CD8-positive, alpha-beta memory T cell (primary cell): ENCODE results near the gene ENTPD2. TPM values are rescaled to one million over a fixed set of nuclear protein-coding genes. Genes with fewer than 3 reads are reported as not detected.
A peak's percentile ranks its signal among the peaks of the same experiment; 100 is the strongest.

Experiments used
- CTCF ChIA-PET: fragments of 350-600 bp; sonication (Branson Sonifier 250); formaldehyde crosslinking; loops from one replicate; lab custom pipeline; 2021; ENCODE audit warnings: antibody characterized with exemption; lab: Charles Lee
- POLR2A ChIA-PET: fragments of 350-600 bp; sonication (Branson Sonifier 250); formaldehyde crosslinking; loops from one replicate; lab custom pipeline; 2021; ENCODE audit warnings: antibody characterized with exemption; lab: Charles Lee
- DNase-seq, 5 donors: peaks; one replicate each; pipeline versions ENCODE4 v3.0.0 to v3.0.0-alpha.2; 2020 to 2022; ENCODE audit warnings: mixed read lengths in 1 of 5
- H3K27ac ChIP-seq: one replicate; pipeline ENCODE4 v1.7.0; 2013; ENCODE audit warnings: low read depth, mild to moderate bottlenecking, low read length, moderate library complexity
- H3K27me3 ChIP-seq: 2 replicates; pipeline ENCODE4 v1.7.0; 2013; ENCODE audit warnings: low read length, mild to moderate bottlenecking; ENCODE audit not compliant: insufficient read depth, poor library complexity, severe bottlenecking
- H3K36me3 ChIP-seq: 2 replicates; pipeline ENCODE4 v1.7.0; 2013; ENCODE audit warnings: mild to moderate bottlenecking, low read length, moderate library complexity; ENCODE audit not compliant: insufficient read depth
- H3K4me1 ChIP-seq: 2 replicates; pipeline ENCODE4 v1.7.0; 2013; ENCODE audit warnings: mild to moderate bottlenecking, low read length, moderate library complexity; ENCODE audit not compliant: insufficient read depth
- H3K4me3 ChIP-seq: 2 replicates; pipeline ENCODE4 v1.7.0; 2013; ENCODE audit warnings: mild to moderate bottlenecking, low read length
- H3K9me3 ChIP-seq: 2 replicates; pipeline ENCODE4 v1.7.0; 2013; ENCODE audit warnings: mild to moderate bottlenecking, low read length
- H3K27ac Mint-ChIP-seq, 8 donors: one replicate each; pipeline ENCODE4 v1.8.0; 2020 to 2021; ENCODE audit warnings: mixed read lengths in 8 of 8, mild to moderate bottlenecking in 6 of 8, inconsistent platforms in 3 of 8, moderate library complexity in 3 of 8
- H3K27me3 Mint-ChIP-seq, 2 donors: one replicate each; pipeline ENCODE4 v1.8.0; 2020 to 2021; ENCODE audit warnings: mixed read lengths in 2 of 2, mild to moderate bottlenecking in 1 of 2, moderate library complexity in 1 of 2
- H3K36me3 Mint-ChIP-seq, 3 donors: one replicate each; pipeline ENCODE4 v1.8.0; 2020 to 2021; ENCODE audit warnings: mixed read lengths in 3 of 3, inconsistent platforms in 1 of 3, mild to moderate bottlenecking in 1 of 3
- H3K4me1 Mint-ChIP-seq, 3 donors: one replicate each; pipeline ENCODE4 v1.8.0; 2020 to 2021; ENCODE audit warnings: mixed read lengths in 3 of 3, inconsistent platforms in 1 of 3, mild to moderate bottlenecking in 1 of 3
- H3K4me3 Mint-ChIP-seq, 7 donors: one replicate each; pipeline ENCODE4 v1.8.0; 2020 to 2021; ENCODE audit warnings: mixed read lengths in 7 of 7, mild to moderate bottlenecking in 6 of 7, moderate library complexity in 4 of 7, inconsistent platforms in 2 of 7
- H3K9me3 Mint-ChIP-seq, 5 donors: one replicate each; pipeline ENCODE4 v1.8.0; 2020 to 2022; ENCODE audit warnings: mixed read lengths in 5 of 5, mild to moderate bottlenecking in 3 of 5, moderate library complexity in 2 of 5, inconsistent platforms in 1 of 5
- polyA plus RNA-seq: library from polyadenylated mRNA; unstranded; fragments of 300-500 nt; fragmentation: Illumina TruSeq; gene quantifications from one replicate; pipeline ENCODE4 v1.2.3, GENCODE V29; 2021
- total RNA-seq, 2 experiments: library from RNA; stranded (reverse); gene quantifications; one replicate each; pipeline ENCODE4 v1.2.3, GENCODE V29; 2021

ENTPD2 gene
- total and polyA plus RNA-seq, 3 experiments from 2014 or later, result not detected

GRCh38 chr9:137029058-137029936 lies 24.6 kb downstream of the ENTPD2 start:
- H3K9me3 Mint-ChIP-seq, result no peaks in the 10 kb centered on the region
- Histone ChIP-seq H3K4me3 (peak overlapping the region; percentile 74), H3K27ac (peak overlapping the region; percentile 61), H3K36me3 (no peaks in the 10 kb centered on the region), H3K4me1 (peaks cover 55% of the 10 kb centered on the region), H3K9me3 (no peaks in the 10 kb centered on the region), H3K27me3 (no peaks in the 10 kb centered on the region)
- ChIA-PET CTCF (interaction anchor here (0.6 to 7.8 kb wide), 54 partner anchors 8 to 241 kb away, joined by 3 to 72 read pairs (median 5); partner anchors contain the start of genes AJM1, C8G, CLIC3 and FBXW5), POLR2A (interaction anchor here (0.6 to 1.6 kb wide), 2 partner anchors 54 to 85 kb away, joined by 3 to 5 read pairs; no protein-coding TSS in a partner anchor)
- H3K36me3 Mint-ChIP-seq, result peaks cover 0 to 1% (median 0%) of the 10 kb centered on the region in 3 donors
- peaks cover 43 to 73% (median 44%) of the 10 kb centered on the region in 3 donors for H3K4me1 Mint-ChIP-seq
- peak overlapping the region; percentile 82 to 95 (median 88) for H3K4me3 Mint-ChIP-seq
- peak; percentile 58 to 76 (median 60) for DNase-seq
- peak overlapping the region; percentile 58 to 96 (median 90) for H3K27ac Mint-ChIP-seq
- no peaks in the 10 kb centered on the region for H3K27me3 Mint-ChIP-seq

DNA sequence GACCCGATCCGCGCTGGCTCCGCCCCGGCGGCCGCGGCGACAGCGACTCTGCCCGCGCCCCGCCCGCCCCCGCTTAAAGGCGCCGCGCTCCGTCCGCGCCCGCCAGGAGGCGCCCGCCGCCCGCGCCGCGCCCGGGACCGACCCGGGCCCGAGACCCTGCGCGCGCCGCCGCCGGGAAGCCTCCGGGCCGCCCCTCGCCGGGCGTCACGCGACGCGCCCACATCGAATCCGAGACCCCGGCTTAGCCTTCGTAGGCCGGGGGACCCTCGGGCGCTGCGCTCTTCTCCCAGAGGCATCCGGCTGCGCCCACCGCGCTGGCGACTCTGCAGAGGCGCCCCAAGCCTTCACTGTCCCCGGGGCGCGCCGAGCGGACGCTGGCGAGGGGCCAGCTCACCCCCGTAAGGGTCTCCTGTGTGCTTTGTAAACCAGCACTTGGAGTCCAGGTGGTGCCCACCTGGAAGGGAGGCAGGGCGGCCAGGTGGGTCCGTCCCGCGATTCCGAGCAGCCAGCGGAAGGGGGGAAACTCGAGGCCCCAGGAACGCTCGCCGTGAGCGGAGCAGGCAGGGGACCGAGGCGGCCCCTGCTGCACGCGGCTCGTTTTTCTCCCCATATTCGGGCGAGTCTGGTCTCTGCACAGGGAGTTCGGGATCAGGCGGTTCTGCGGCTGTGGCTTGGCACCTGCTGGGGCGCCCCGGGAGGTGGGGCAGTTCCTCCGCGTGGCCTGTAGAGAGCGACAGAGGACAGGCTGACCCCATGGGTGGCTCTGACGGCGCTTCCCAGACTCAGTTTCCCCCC lies 25.4 kb downstream of the ENTPD2 start:
- peaks cover 39 to 76% (median 44%) of the 10 kb centered on the region in 3 donors for H3K4me1 Mint-ChIP-seq
- ChIA-PET CTCF (interaction anchor here (0.6 to 7.8 kb wide), 51 partner anchors 7 to 240 kb away, joined by 3 to 72 read pairs (median 5); partner anchors contain the start of genes AJM1, CLIC3, FBXW5 and MAN1B1), POLR2A (interaction anchor here (0.6 kb wide), 1 partner anchor 85 kb away, joined by 3 read pairs; no protein-coding TSS in a partner anchor)
- H3K4me3 ChIP-seq, result peak overlapping the region; percentile 74
- H3K27me3 ChIP-seq, result no peaks in the 10 kb centered on the region
- H3K4me3 Mint-ChIP-seq, result peak overlapping the region; percentile 82 to 95 (median 88)
- H3K36me3 ChIP-seq, result no peaks in the 10 kb centered on the region
- H3K27me3 Mint-ChIP-seq, result no peaks in the 10 kb centered on the region
- no peaks in the 10 kb centered on the region for H3K9me3 ChIP-seq
- H3K27ac Mint-ChIP-seq, result peak overlapping the region; percentile 39 to 96 (median 86)
- H3K9me3 Mint-ChIP-seq, result no peaks in the 10 kb centered on the region
- peak; percentile 65 to 77 (median 68) for DNase-seq
- H3K27ac ChIP-seq, result peak overlapping the region; percentile 61
- H3K4me1 ChIP-seq, result peaks cover 55% of the 10 kb centered on the region
- peaks cover 0 to 1% (median 0%) of the 10 kb centered on the region in 3 donors for H3K36me3 Mint-ChIP-seq

- H3K4me3 ChIP-seq, result peak within 1 kb of the TSS; percentile 74
- Mint-ChIP-seq H3K9me3 (no peaks in the 10 kb centered on the region), H3K4me1 (peaks cover 35 to 70% (median 38%) of the 10 kb centered on the region in 3 donors), H3K4me3 (peak within 1 kb of the TSS; percentile 84 to 95 (median 90)), H3K36me3 (peaks cover 0 to 1% (median 0%) of the 10 kb centered on the region in 3 donors), H3K27ac (peak within 1 kb of the TSS; percentile 73 to 96 (median 88)), H3K27me3 (no peaks in the 10 kb centered on the region)
- ChIA-PET CTCF (interaction anchor here (1.3 to 7.8 kb wide), 18 partner anchors 8 to 227 kb away, joined by 3 to 72 read pairs (median 6); partner anchors contain the start of genes AJM1, CLIC3, MAN1B1 and PAXX), POLR2A (interaction anchor here (0.8 to 2.1 kb wide), 2 partner anchors 31 to 63 kb away, joined by 3 to 6 read pairs; partner anchors contain the start of gene CLIC3)
- H3K27me3 ChIP-seq, result no peaks in the 10 kb centered on the region
- H3K36me3 ChIP-seq, result no peaks in the 10 kb centered on the region
- DNase-seq, result no peak
- peak within 1 kb of the TSS; percentile 61 for H3K27ac ChIP-seq
- H3K4me1 ChIP-seq, result peaks cover 54% of the 10 kb centered on the region
- H3K9me3 ChIP-seq, result no peaks in the 10 kb centered on the region
These were observed 26.2 kb downstream of the ENTPD2 start, which contains the start of gene ABCA2 for GRCh38 chr9:137027369-137028262. Gene ABCA2, minus strand, starts transcription at chr9:137028237. Its CDS starts 97 bp downstream, at chr9:137028140.

GRCh38 chr9:137026828-137027227 lies 27.0 kb downstream of the ENTPD2 start:
- Mint-ChIP-seq H3K36me3 (peaks cover 0 to 4% (median 3%) of the 10 kb centered on the region in 3 donors), H3K27me3 (no peaks in the 10 kb centered on the region), H3K4me3 (peak overlapping the region; percentile 84 to 94 (median 90)), H3K4me1 (peaks cover 30 to 62% (median 35%) of the 10 kb centered on the region in 3 donors), H3K27ac (peak overlapping the region in 6 of 8 donors; percentile 7 to 90 (median 74)), H3K9me3 (no peaks in the 10 kb centered on the region)
- no peak for DNase-seq
- H3K36me3 ChIP-seq, result no peaks in the 10 kb centered on the region
- peaks cover 46% of the 10 kb centered on the region for H3K4me1 ChIP-seq
- CTCF ChIA-PET, result interaction anchor here (1.4 to 7.8 kb wide), 8 partner anchors 9 to 185 kb away, joined by 3 to 72 read pairs (median 6); partner anchors contain the start of genes AJM1, CLIC3 and PAXX
- no peak overlapping the region for H3K4me3 ChIP-seq
- no peaks in the 10 kb centered on the region for H3K9me3 ChIP-seq
- H3K27me3 ChIP-seq, result no peaks in the 10 kb centered on the region
- H3K27ac ChIP-seq, result no peak overlapping the region
- POLR2A ChIA-PET, result interaction anchor here (0.8 to 2.1 kb wide), 3 partner anchors 31 to 62 kb away, joined by 3 to 6 read pairs (median 4); partner anchors contain the start of genes CLIC3 and PAXX

GRCh38 chr9:137026384-137026783 lies 27.5 kb downstream of the ENTPD2 start:
- DNase-seq, result no peak
- peak overlapping the region in 6 of 8 donors; percentile 7 to 89 (median 70) for H3K27ac Mint-ChIP-seq
- H3K27me3 Mint-ChIP-seq, result no peaks in the 10 kb centered on the region
- H3K36me3 Mint-ChIP-seq, result peaks cover 0 to 4% (median 3%) of the 10 kb centered on the region in 3 donors
- no peak overlapping the region for H3K27ac ChIP-seq
- no peaks in the 10 kb centered on the region for H3K27me3 ChIP-seq
- no peaks in the 10 kb centered on the region for H3K36me3 ChIP-seq
- POLR2A ChIA-PET, result interaction anchor here (1.3 to 2.1 kb wide), 2 partner anchors 30 to 34 kb away, joined by 4 to 6 read pairs; partner anchors contain the start of genes CLIC3 and PAXX
- H3K9me3 ChIP-seq, result no peaks in the 10 kb centered on the region
- H3K4me3 ChIP-seq, result no peak overlapping the region
- H3K4me1 ChIP-seq, result peaks cover 42% of the 10 kb centered on the region
- H3K9me3 Mint-ChIP-seq, result no peaks in the 10 kb centered on the region
- peak overlapping the region in 6 of 7 donors; percentile 84 to 94 (median 91) for H3K4me3 Mint-ChIP-seq
- peaks cover 29 to 58% (median 33%) of the 10 kb centered on the region in 3 donors for H3K4me1 Mint-ChIP-seq
- CTCF ChIA-PET, result interaction anchor here (0.9 to 7.8 kb wide), 11 partner anchors 9 to 206 kb away, joined by 3 to 72 read pairs (median 6); partner anchors contain the start of genes AJM1, CLIC3, NPDC1 and PAXX

GRCh38 chr9:137025517-137025966 lies 28.3 kb downstream of the ENTPD2 start:
- peak in 3 of 5 donors; percentile 20 to 69 (median 24) for DNase-seq
- H3K27ac ChIP-seq, result no peak overlapping the region
- no peaks in the 10 kb centered on the region for H3K9me3 ChIP-seq
- Mint-ChIP-seq H3K27ac (peak overlapping the region in 2 of 8 donors; percentile 36 to 87), H3K36me3 (peaks cover 0 to 6% (median 3%) of the 10 kb centered on the region in 3 donors), H3K4me3 (peak overlapping the region in 5 of 7 donors; percentile 18 to 94 (median 66)), H3K4me1 (peaks cover 24 to 52% (median 29%) of the 10 kb centered on the region in 3 donors), H3K27me3 (no peaks in the 10 kb centered on the region), H3K9me3 (no peaks in the 10 kb centered on the region)
- H3K36me3 ChIP-seq, result no peaks in the 10 kb centered on the region
- H3K4me3 ChIP-seq, result no peak overlapping the region
- POLR2A ChIA-PET, result interaction anchor here (1.3 kb wide), 1 partner anchor 33 kb away, joined by 4 read pairs; the partner anchor contains the start of gene PAXX
- H3K27me3 ChIP-seq, result no peaks in the 10 kb centered on the region
- CTCF ChIA-PET, result interaction anchor here (0.9 to 7.8 kb wide), 9 partner anchors 10 to 206 kb away, joined by 3 to 72 read pairs (median 6); partner anchors contain the start of genes AJM1, CLIC3, NPDC1 and PAXX
- H3K4me1 ChIP-seq, result peaks cover 33% of the 10 kb centered on the region
